Caco-2 (cell line): ENCODE results near the gene STEAP2. TPM values are rescaled to one million over a fixed set of nuclear protein-coding genes. Genes with fewer than 3 reads are reported as not detected.
A peak's percentile ranks its signal among the peaks of the same experiment; 100 is the strongest.

ENCODE experiments used
- BruUV-seq: library from RNA; stranded (reverse); fragments of 400-500 nt; replicated peaks from 2 replicates; lab custom pipeline; 2021; lab: Mats Ljungman, UMichigan
- CTCF ChIA-PET: fragments of 300-600 bp; sonication (Branson Sonifier 250); formaldehyde crosslinking; loops from one replicate; lab custom pipeline; 2022; ENCODE audit warnings: antibody characterized with exemption; lab: Charles Lee
- POLR2A ChIA-PET: fragments of 300-600 bp; sonication (Branson Sonifier 250); formaldehyde crosslinking; loops from one replicate; lab custom pipeline; 2022; ENCODE audit warnings: antibody characterized with exemption; lab: Charles Lee
- DNase-seq, 2 experiments: peaks; one replicate each; pipeline versions ENCODE4 v3.0.0 to v3.0.0-alpha.2; 2020 to 2022
- H3K27me3 ChIP-seq: replicated peaks from 2 replicates; pipeline ENCODE4 v1.6.0; 2011; ENCODE audit warnings: low read length; ENCODE audit not compliant: control insufficient read depth, insufficient read depth
- H3K36me3 ChIP-seq: 2 replicates; pipeline ENCODE4 v1.5.1; 2011; ENCODE audit warnings: low read length; ENCODE audit not compliant: control insufficient read depth, insufficient read depth
- H3K4me1 ChIP-seq: fragments of 250-450 bp; sonication (Bioruptor Pico); 2 replicates; pipeline ENCODE4 v1.5.1; 2020; ENCODE audit warnings: mild to moderate bottlenecking
- H3K4me3 ChIP-seq: 2 replicates; pipeline ENCODE4 v1.5.1; 2011; ENCODE audit warnings: low read depth, mild to moderate bottlenecking, control low read depth, low read length
- H3K9me3 ChIP-seq: fragments of 250-450 bp; sonication (Bioruptor Pico); 2 replicates; pipeline ENCODE4 v1.5.1; 2020; ENCODE audit warnings: mild to moderate bottlenecking, moderate library complexity
- H3K27ac Mint-ChIP-seq: one replicate; pipeline ENCODE4 v1.8.0; 2022; ENCODE audit warnings: mixed read lengths; ENCODE audit not compliant: unreplicated experiment
- H3K27me3 Mint-ChIP-seq: one replicate; pipeline ENCODE4 v1.8.0; 2022; ENCODE audit warnings: mixed read lengths; ENCODE audit not compliant: insufficient read depth, unreplicated experiment
- H3K36me3 Mint-ChIP-seq: one replicate; pipeline ENCODE4 v1.8.0; 2022; ENCODE audit warnings: mild to moderate bottlenecking, mixed read lengths; ENCODE audit not compliant: insufficient read depth, unreplicated experiment
- H3K4me1 Mint-ChIP-seq: one replicate; pipeline ENCODE4 v1.8.0; 2022; ENCODE audit warnings: low read depth, mixed read lengths; ENCODE audit not compliant: unreplicated experiment
- H3K4me3 Mint-ChIP-seq: one replicate; pipeline ENCODE4 v1.8.0; 2022; ENCODE audit warnings: mild to moderate bottlenecking, moderate library complexity, mixed read lengths; ENCODE audit not compliant: unreplicated experiment
- H3K9me3 Mint-ChIP-seq: one replicate; pipeline ENCODE4 v1.8.0; 2022; ENCODE audit warnings: mixed read lengths; ENCODE audit not compliant: unreplicated experiment
- CTCF ChIP-seq, 2 experiments: fragments of 200-600 bp in 1 of 2; IDR thresholded peaks; 1 replicate in 1 of 2; 2 replicates in 1 of 2; pipeline versions ENCODE4 v1.5.1 to v1.8.0; 2011 to 2022; ENCODE audit warnings: antibody characterized with exemption in 1 of 2, control low read depth in 1 of 2, inconsistent platforms in 1 of 2, low read depth in 1 of 2, low read length in 1 of 2, mild to moderate bottlenecking in 1 of 2, moderate library complexity in 1 of 2; ENCODE audit not compliant: insufficient read depth in 1 of 2, severe bottlenecking in 1 of 2, unreplicated experiment in 1 of 2
- intact Hi-C: fragments of 100-400 bp; cut with micrococcal nuclease; formaldehyde crosslinking; loops from one replicate; pipeline ENCODE4 v1.10.0; 2022; ENCODE audit not compliant: unreplicated experiment
- total RNA-seq: library from RNA; stranded (reverse); gene quantifications from 2 replicates; pipeline ENCODE4 v1.2.3, GENCODE V29; 2022

Gene STEAP2
- total RNA-seq, 1 experiment from 2014 or later, result 13.5 TPM

DNA sequence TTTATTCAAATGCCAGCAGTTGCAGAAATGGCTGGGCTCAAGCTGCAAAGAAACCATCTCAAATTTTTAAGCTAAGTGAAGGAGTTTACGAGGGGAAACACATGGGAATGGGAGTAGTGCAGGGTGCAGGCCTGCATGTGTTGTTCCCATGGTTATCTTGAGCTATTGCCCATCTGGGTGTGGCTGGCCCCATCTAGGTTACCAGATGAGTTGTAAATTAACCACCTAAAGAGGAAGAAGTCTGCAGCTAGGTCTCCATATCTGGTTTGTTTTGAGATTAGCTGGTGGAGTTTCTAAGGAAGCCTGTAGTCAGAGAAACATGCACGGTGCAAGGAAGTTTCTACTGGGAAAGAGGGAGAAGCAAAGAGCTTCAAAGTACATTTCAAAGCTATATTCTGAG is 23.3 kb upstream of the STEAP2 start:
- H3K4me3 Mint-ChIP-seq, result no peak overlapping the region
- H3K27me3 Mint-ChIP-seq, result no peaks in the 10 kb centered on the region
- POLR2A ChIA-PET, result no interaction called here
- no peaks in the 10 kb centered on the region for H3K36me3 Mint-ChIP-seq
- Histone ChIP-seq H3K27me3 (no peaks in the 10 kb centered on the region), H3K4me1 (no peaks in the 10 kb centered on the region), H3K9me3 (peaks cover 16% of the 10 kb centered on the region; the same call in 1 of the 2 replicates), H3K4me3 (no peak overlapping the region), H3K36me3 (no peaks in the 10 kb centered on the region)
- H3K9me3 Mint-ChIP-seq, result peaks cover 28% of the 10 kb centered on the region
- no peak for TF ChIP-seq CTCF (IDR thresholded peaks at IDR 0.05; ENCODE audit: insufficient read depth in 1 of 2, low read depth in 1 of 2, low read length in 1 of 2, severe bottlenecking in 1 of 2, unreplicated experiment in 1 of 2)
- CTCF ChIA-PET, result interaction anchor here (0.5 to 1.1 kb wide), 3 partner anchors 24 to 238 kb away, joined by 3 to 5 read pairs (median 5); partner anchors contain the start of gene STEAP2
- peak; percentile 33 to 57 for DNase-seq
- BruUV-seq, result no TSS peak
- peak overlapping the region; percentile 46 for H3K27ac Mint-ChIP-seq
- intact Hi-C loops, result loop anchor here (1.0 kb wide), 1 partner anchor 24 kb away; no protein-coding TSS in a partner anchor
- peaks cover 19% of the 10 kb centered on the region for H3K4me1 Mint-ChIP-seq

GRCh38 chr7:90190995-90191394 is 20.5 kb upstream of the STEAP2 start:
- Mint-ChIP-seq H3K27me3 (no peaks in the 10 kb centered on the region), H3K4me1 (peaks cover 16% of the 10 kb centered on the region), H3K27ac (no peak overlapping the region), H3K9me3 (peaks cover 32% of the 10 kb centered on the region), H3K36me3 (no peaks in the 10 kb centered on the region), H3K4me3 (no peak overlapping the region)
- ChIA-PET POLR2A (no interaction called here), CTCF (no interaction called here)
- Histone ChIP-seq H3K4me1 (no peaks in the 10 kb centered on the region), H3K9me3 (peaks cover 16% of the 10 kb centered on the region; the same call in 1 of the 2 replicates), H3K36me3 (no peaks in the 10 kb centered on the region), H3K27me3 (no peaks in the 10 kb centered on the region), H3K4me3 (no peak overlapping the region)
- DNase-seq, result no peak
- no TSS peak for BruUV-seq
- no peak for TF ChIP-seq CTCF (IDR thresholded peaks at IDR 0.05; ENCODE audit: insufficient read depth in 1 of 2, low read depth in 1 of 2, low read length in 1 of 2, severe bottlenecking in 1 of 2, unreplicated experiment in 1 of 2)
- intact Hi-C loops, result no loop called here

DNA sequence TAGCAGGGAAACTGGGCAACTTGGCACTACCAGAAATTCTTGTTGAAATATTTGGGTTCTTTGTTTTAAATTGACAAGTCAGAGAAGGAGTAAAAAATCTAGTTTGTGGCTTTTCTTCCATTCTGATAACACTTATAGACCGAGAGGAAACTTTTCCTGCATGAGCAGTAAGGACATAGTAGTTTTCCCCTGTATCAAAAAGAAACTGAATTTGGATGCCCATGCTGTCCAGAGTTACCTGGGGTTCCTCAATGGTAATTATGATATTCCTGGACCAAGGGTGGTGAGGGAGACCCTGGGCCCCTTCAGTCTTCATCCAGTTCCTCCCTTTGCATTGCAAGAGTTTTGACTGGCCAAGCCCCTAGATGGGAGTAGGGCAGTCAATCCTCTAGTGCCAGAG is 19.9 kb upstream of the STEAP2 start:
- no TSS peak for BruUV-seq
- Mint-ChIP-seq H3K9me3 (peaks cover 35% of the 10 kb centered on the region), H3K4me3 (no peak overlapping the region), H3K36me3 (no peaks in the 10 kb centered on the region), H3K27ac (no peak overlapping the region), H3K4me1 (peaks cover 16% of the 10 kb centered on the region), H3K27me3 (no peaks in the 10 kb centered on the region)
- Histone ChIP-seq H3K4me3 (no peak overlapping the region), H3K27me3 (no peaks in the 10 kb centered on the region), H3K36me3 (no peaks in the 10 kb centered on the region), H3K9me3 (peaks cover 16% of the 10 kb centered on the region; the same call in 1 of the 2 replicates), H3K4me1 (no peaks in the 10 kb centered on the region)
- TF ChIP-seq CTCF (IDR thresholded peaks at IDR 0.05; ENCODE audit: insufficient read depth in 1 of 2, low read depth in 1 of 2, low read length in 1 of 2, severe bottlenecking in 1 of 2, unreplicated experiment in 1 of 2), result no peak
- CTCF ChIA-PET, result no interaction called here
- intact Hi-C loops, result no loop called here
- no peak for DNase-seq
- POLR2A ChIA-PET, result no interaction called here
